ENCODE data around the gene TMC2. TPM values are rescaled to one million over a fixed set of nuclear protein-coding genes. Genes with fewer than 3 reads are reported as not detected.

The TMC2 gene
- total RNA-seq, 1 donor from 2014 or later: not detected

GRCh38 chr20:2616634-2617033 is 80.3 kb downstream of the TMC2 start:
- H3K36me3 Mint-ChIP-seq: no peaks in the 10 kb centered on the region
- TF ChIP-seq, protein P1, sequence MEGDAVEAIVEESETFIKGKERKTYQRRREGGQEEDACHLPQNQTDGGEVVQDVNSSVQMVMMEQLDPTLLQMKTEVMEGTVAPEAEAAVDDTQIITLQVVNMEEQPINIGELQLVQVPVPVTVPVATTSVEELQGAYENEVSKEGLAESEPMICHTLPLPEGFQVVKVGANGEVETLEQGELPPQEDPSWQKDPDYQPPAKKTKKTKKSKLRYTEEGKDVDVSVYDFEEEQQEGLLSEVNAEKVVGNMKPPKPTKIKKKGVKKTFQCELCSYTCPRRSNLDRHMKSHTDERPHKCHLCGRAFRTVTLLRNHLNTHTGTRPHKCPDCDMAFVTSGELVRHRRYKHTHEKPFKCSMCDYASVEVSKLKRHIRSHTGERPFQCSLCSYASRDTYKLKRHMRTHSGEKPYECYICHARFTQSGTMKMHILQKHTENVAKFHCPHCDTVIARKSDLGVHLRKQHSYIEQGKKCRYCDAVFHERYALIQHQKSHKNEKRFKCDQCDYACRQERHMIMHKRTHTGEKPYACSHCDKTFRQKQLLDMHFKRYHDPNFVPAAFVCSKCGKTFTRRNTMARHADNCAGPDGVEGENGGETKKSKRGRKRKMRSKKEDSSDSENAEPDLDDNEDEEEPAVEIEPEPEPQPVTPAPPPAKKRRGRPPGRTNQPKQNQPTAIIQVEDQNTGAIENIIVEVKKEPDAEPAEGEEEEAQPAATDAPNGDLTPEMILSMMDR (conservative IDR thresholded peaks at IDR 0.05): no peak
- H3K27ac Mint-ChIP-seq: no peak overlapping the region
- H3K9me3 Mint-ChIP-seq: peaks cover 6% of the 10 kb centered on the region
- DNase-seq (ENCODE audit: extremely low spot score, unreplicated experiment): no peak
- no peak overlapping the region for H3K4me3 Mint-ChIP-seq
- no peaks in the 10 kb centered on the region for H3K4me1 Mint-ChIP-seq (ENCODE audit: unreplicated experiment)
- peaks cover 41% of the 10 kb centered on the region for H3K27me3 Mint-ChIP-seq

GRCh38 chr20:2617099-2617714 is 80.8 kb downstream of the TMC2 start:
- Mint-ChIP-seq H3K9me3 (peaks cover 6% of the 10 kb centered on the region), H3K36me3 (no peaks in the 10 kb centered on the region), H3K4me1 (ENCODE audit: unreplicated experiment) (no peaks in the 10 kb centered on the region), H3K27ac (no peak overlapping the region), H3K27me3 (peaks cover 37% of the 10 kb centered on the region), H3K4me3 (no peak overlapping the region)
- TF ChIP-seq, protein P1 (conservative IDR thresholded peaks at IDR 0.05): no peak
- DNase-seq (ENCODE audit: extremely low spot score, unreplicated experiment): no peak

DNA sequence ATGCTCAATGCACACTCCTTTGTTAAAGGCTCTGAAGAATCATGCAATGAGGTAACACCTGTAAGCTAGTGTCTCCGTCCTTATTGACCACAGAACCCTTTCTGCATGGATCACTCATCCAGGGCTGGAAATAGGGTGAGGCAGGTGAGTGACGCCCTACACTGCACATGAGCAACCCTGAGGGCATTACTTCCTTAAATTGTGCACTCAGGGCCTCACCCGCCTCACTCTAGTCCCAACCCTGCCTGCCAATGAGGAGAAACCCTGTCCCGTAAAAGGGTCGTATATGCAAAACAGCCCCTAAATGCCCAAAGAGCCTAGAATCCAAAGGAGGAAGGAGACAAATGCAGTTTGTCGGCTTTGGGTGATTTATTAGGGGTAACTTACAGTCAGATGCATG is 82.4 kb downstream of the TMC2 start:
- peaks cover 37% of the 10 kb centered on the region for H3K27me3 Mint-ChIP-seq
- no peaks in the 10 kb centered on the region for H3K4me1 Mint-ChIP-seq (ENCODE audit: unreplicated experiment)
- DNase-seq (ENCODE audit: extremely low spot score, unreplicated experiment): no peak
- no peak overlapping the region for H3K27ac Mint-ChIP-seq
- H3K36me3 Mint-ChIP-seq: no peaks in the 10 kb centered on the region
- no peak overlapping the region for H3K4me3 Mint-ChIP-seq
- TF ChIP-seq, protein P1 (conservative IDR thresholded peaks at IDR 0.05): no peak
- peaks cover 6% of the 10 kb centered on the region for H3K9me3 Mint-ChIP-seq

- no peak overlapping the region for H3K27ac Mint-ChIP-seq
- no peak for DNase-seq (ENCODE audit: extremely low spot score, unreplicated experiment)
- TF ChIP-seq, protein P1 (conservative IDR thresholded peaks at IDR 0.05): no peak
- H3K36me3 Mint-ChIP-seq: no peaks in the 10 kb centered on the region
- H3K9me3 Mint-ChIP-seq: peaks cover 6% of the 10 kb centered on the region
- peaks cover 40% of the 10 kb centered on the region for H3K27me3 Mint-ChIP-seq
- H3K4me1 Mint-ChIP-seq (ENCODE audit: unreplicated experiment): no peaks in the 10 kb centered on the region
- H3K4me3 Mint-ChIP-seq: no peak overlapping the region
Measured at GRCh38 chr20:2619337-2619736, 83.0 kb downstream of the TMC2 start.

- H3K9me3 Mint-ChIP-seq: peaks cover 6% of the 10 kb centered on the region
- H3K4me3 Mint-ChIP-seq: no peak overlapping the region
- no peaks in the 10 kb centered on the region for H3K36me3 Mint-ChIP-seq
- H3K27ac Mint-ChIP-seq: no peak overlapping the region
- DNase-seq (ENCODE audit: extremely low spot score, unreplicated experiment): no peak
- TF ChIP-seq, protein P1 (conservative IDR thresholded peaks at IDR 0.05): no peak
- peaks cover 42% of the 10 kb centered on the region for H3K27me3 Mint-ChIP-seq
- no peaks in the 10 kb centered on the region for H3K4me1 Mint-ChIP-seq (ENCODE audit: unreplicated experiment)
Measured at GRCh38 chr20:2619961-2620595, 83.7 kb downstream of the TMC2 start.

Data from type B pancreatic cell (in vitro differentiated cells).